Prostate gland (tissue), 2 donors: ENCODE results near the gene ATP6V0A4. TPM values are rescaled to one million over a fixed set of nuclear protein-coding genes. Genes with fewer than 3 reads are reported as not detected.

Experiments
- DNase-seq: peaks from one replicate; pipeline ENCODE4 v3.0.0-alpha.2; 2019; ENCODE audit warnings: low spot score
- H3K27ac ChIP-seq, 2 donors: fragments of 200-600 bp; sonication (generic); 2 replicates each; pipeline ENCODE4 v1.5.1; 2017 to 2019
- H3K27me3 ChIP-seq: fragments of 200-600 bp; sonication (generic); replicated peaks from 2 replicates; pipeline ENCODE4 v1.5.1; 2019; ENCODE audit not compliant: insufficient read depth
- H3K36me3 ChIP-seq, 2 donors: fragments of 200-600 bp; sonication (generic); 1 replicate in 1 of 2; 2 replicates in 1 of 2; pipeline versions ENCODE4 v1.5.1 to v1.8.1; 2017 to 2019
- H3K4me1 ChIP-seq: fragments of 200-600 bp; sonication (generic); replicated peaks from 2 replicates; pipeline ENCODE4 v1.5.1; 2019
- H3K4me3 ChIP-seq, 2 donors: fragments of 200-600 bp; sonication (generic); 2 replicates each; pipeline ENCODE4 v1.5.1; 2017 to 2019
- H3K9me3 ChIP-seq: fragments of 200-600 bp; sonication (generic); 2 replicates; pipeline ENCODE4 v1.5.1; 2017
- CTCF ChIP-seq, 4 experiments: fragments of 200-600 bp in 2 of 4; fragments of 450-650 bp in 2 of 4; sonication (generic) in 2 of 4; IDR thresholded peaks; 1 replicate in 3 of 4; 2 replicates in 1 of 4; pipeline ENCODE4 v1.5.1; 2016 to 2019; ENCODE audit warnings: antibody characterized with exemption in 4 of 4, mild to moderate bottlenecking in 2 of 4, moderate library complexity in 2 of 4
- POLR2A ChIP-seq: fragments of 450-650 bp; IDR thresholded peaks from one replicate; pipeline ENCODE4 v1.6.1; 2016; ENCODE audit warnings: antibody characterized with exemption, mild to moderate bottlenecking
- POLR2AphosphoS5 ChIP-seq: sonication (generic); formaldehyde crosslinking; IDR thresholded peaks from one replicate; pipeline ENCODE4 v1.6.1; 2017; ENCODE audit warnings: antibody characterized with exemption
- WGBS: methylation state at CpG from one replicate; pipeline ENCODE4 v1.1.5; 2018; 5-methylcytosine and 5-hydroxymethylcytosine counted together
- intact Hi-C: fragments of 100-400 bp; cut with DNase I; formaldehyde crosslinking; loops from one replicate; pipeline ENCODE4 v1.14.2; 2022
- total RNA-seq, 2 donors: library from RNA; depleted of rRNA; stranded (reverse); fragments of >200 nt; gene quantifications; one replicate each; pipeline ENCODE4 v1.1.0, GENCODE V29; 2016

ATP6V0A4 gene
- total RNA-seq, 2 donors from 2014 or later: 0.62 to 1.2 TPM

GRCh38 chr7:138727336-138728099 is 70.5 kb downstream of the ATP6V0A4 start:
- peak; percentile 54 for DNase-seq
- WGBS: 47% methylated on average over 10 of the region's 10 CpGs
- H3K4me1 ChIP-seq: no peaks in the 10 kb centered on the region
- no peaks in the 10 kb centered on the region for H3K27me3 ChIP-seq
- TF ChIP-seq CTCF (IDR thresholded peaks at IDR 0.05) (no peak), POLR2A (no peak), POLR2AphosphoS5 (peak; percentile 66)
- H3K9me3 ChIP-seq: no peaks in the 10 kb centered on the region
- H3K36me3 ChIP-seq: no peaks in the 10 kb centered on the region
- no peak overlapping the region for H3K4me3 ChIP-seq
- peak overlapping the region; percentile 9 to 42 for H3K27ac ChIP-seq
- intact Hi-C loops: no loop called here

DNA sequence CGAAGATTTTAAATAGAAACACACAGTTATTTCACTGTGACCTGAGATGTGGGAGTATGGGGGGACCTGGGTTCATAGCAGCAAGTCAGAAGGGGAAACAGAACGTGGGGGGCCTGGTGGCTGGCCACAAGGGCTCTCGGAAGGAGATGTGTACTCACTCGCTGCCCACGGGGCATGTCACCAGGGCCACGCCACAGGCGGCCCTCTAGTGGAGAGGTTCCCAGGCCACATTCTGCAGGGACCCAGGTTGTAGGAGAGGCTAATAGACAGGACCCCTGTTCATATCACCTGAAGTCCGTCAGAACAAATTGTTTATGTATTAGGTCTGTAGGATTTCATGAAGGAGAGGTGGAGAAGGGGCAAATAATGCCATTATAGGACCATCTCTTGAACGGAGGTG is 71.7 kb downstream of the ATP6V0A4 start:
- Histone ChIP-seq H3K4me3 (no peak overlapping the region), H3K4me1 (no peaks in the 10 kb centered on the region), H3K27me3 (no peaks in the 10 kb centered on the region), H3K9me3 (no peaks in the 10 kb centered on the region), H3K36me3 (no peaks in the 10 kb centered on the region), H3K27ac (no peak overlapping the region)
- no peak for DNase-seq
- 76% methylated on average over 9 of the region's 9 CpGs for WGBS
- intact Hi-C loops: no loop called here
- TF ChIP-seq POLR2AphosphoS5: no peak
- TF ChIP-seq CTCF (IDR thresholded peaks at IDR 0.05): no peak
- no peak for TF ChIP-seq POLR2A

- Histone ChIP-seq H3K9me3 (no peaks in the 10 kb centered on the region), H3K27ac (no peak overlapping the region), H3K27me3 (no peaks in the 10 kb centered on the region), H3K4me1 (no peaks in the 10 kb centered on the region), H3K36me3 (no peaks in the 10 kb centered on the region), H3K4me3 (no peak overlapping the region)
- TF ChIP-seq POLR2AphosphoS5: peak; percentile 9
- no peak for TF ChIP-seq POLR2A
- no peak for DNase-seq
- WGBS: 62% methylated on average over 4 of the region's 4 CpGs
- intact Hi-C loops: no loop called here
Measured at GRCh38 chr7:138720286-138720685, 77.7 kb downstream of the ATP6V0A4 start.

GRCh38 chr7:138716889-138717288 is 81.1 kb downstream of the ATP6V0A4 start:
- no peak for DNase-seq
- intact Hi-C loops: no loop called here
- Histone ChIP-seq H3K27me3 (no peaks in the 10 kb centered on the region), H3K4me1 (no peaks in the 10 kb centered on the region), H3K4me3 (no peak overlapping the region), H3K27ac (no peak overlapping the region), H3K36me3 (no peaks in the 10 kb centered on the region), H3K9me3 (no peaks in the 10 kb centered on the region)
- 96% methylated on average over 7 of the region's 7 CpGs for WGBS
- no peak for TF ChIP-seq POLR2AphosphoS5
- no peak for TF ChIP-seq POLR2A
- no peak for TF ChIP-seq CTCF (IDR thresholded peaks at IDR 0.05)

GRCh38 chr7:138713191-138713590 is 84.8 kb downstream of the ATP6V0A4 start:
- intact Hi-C loops: no loop called here
- H3K4me3 ChIP-seq: no peak overlapping the region
- no peaks in the 10 kb centered on the region for H3K9me3 ChIP-seq
- H3K27ac ChIP-seq: no peak overlapping the region
- TF ChIP-seq CTCF (IDR thresholded peaks at IDR 0.05): no peak
- no peak for TF ChIP-seq POLR2A
- TF ChIP-seq POLR2AphosphoS5: no peak
- DNase-seq: no peak
- H3K4me1 ChIP-seq: no peaks in the 10 kb centered on the region
- 89% methylated on average over 7 of the region's 7 CpGs for WGBS
- H3K27me3 ChIP-seq: no peaks in the 10 kb centered on the region
- no peaks in the 10 kb centered on the region for H3K36me3 ChIP-seq
